Stimulated activated CD8-positive, alpha-beta memory T cell treated with anti-CD3 and anti-CD28 coated beads, Interleukin-4, amount 100 ng/mL, for 1 hour (primary cell): ENCODE results near the gene CALN1.

Source experiments
- DNase-seq, 2 donors: peaks; one replicate each; pipeline ENCODE4 v3.0.0-alpha.2; 2020; ENCODE audit warnings: low read depth in 2 of 2, low spot score in 1 of 2

CALN1 gene

DNA sequence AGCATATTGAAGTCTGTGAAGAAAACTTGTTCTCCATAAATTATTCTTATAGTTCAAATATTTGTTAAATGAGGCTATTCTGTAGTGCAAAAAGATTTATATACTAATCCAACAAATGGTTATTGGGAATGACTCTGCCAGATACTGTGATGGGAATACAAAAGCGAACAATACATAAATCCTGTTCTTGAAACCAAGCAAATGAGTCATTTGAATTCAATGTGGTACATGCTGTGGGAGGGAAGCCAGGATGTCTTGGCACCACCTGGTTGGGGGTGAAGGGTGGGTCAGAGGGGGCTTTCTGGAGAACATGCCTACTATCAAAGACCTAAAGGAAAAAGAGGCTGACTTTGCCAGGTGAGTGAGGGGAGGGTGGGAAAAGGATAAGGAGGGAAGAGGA is 594.2 kb downstream of the CALN1 start:
- no peak for DNase-seq

GRCh38 chr7:71808115-71808514 is 604.0 kb downstream of the CALN1 start:
- DNase-seq: no peak

- DNase-seq: no peak
Observed at GRCh38 chr7:71804256-71804655, 607.9 kb downstream of the CALN1 start.

GRCh38 chr7:71801976-71802375 is 610.2 kb downstream of the CALN1 start:
- no peak for DNase-seq

- DNase-seq: no peak
Observed at GRCh38 chr7:71800321-71800720, 611.8 kb downstream of the CALN1 start.

DNA sequence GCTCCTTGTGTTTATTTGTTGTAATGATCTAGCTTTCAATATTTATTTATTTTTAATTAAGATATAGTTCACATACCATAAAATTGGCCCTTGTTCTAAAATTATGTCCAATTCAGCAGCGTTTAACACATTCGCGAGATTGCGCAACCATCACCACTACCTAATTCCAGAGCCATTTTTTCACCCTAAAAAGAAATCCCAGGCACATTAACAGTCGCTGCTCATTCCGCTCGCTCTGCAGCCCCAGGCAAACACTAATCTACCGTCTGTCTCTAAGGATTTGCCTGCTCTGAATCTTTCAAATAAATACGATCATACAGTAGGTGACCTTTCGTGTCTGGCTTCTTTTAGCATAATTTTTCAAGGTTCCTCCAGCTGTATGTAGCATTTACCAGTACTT is 616.7 kb downstream of the CALN1 start:
- no peak for DNase-seq

- DNase-seq: no peak
Observed at GRCh38 chr7:71793251-71793650, 618.9 kb downstream of the CALN1 start.

DNA sequence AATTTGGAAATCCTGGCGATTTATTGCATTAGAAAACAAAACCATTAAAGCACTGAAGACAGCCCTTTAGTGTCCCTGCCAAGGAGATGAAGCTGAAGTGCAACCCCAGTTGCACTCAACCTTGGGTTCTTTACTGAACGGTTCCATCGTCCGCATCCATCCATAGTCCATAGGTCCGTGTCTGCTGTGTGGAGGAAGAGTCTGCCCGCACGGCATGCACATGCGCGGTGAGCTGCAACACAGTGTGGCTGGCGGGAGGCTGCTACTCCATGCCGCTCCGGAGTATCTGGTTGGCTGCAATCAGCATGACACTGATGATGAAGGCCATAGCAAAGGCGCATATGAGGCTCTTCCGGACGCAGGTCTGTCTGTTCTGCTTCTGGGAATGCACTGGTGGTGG is 624.6 kb downstream of the CALN1 start:
- no peak for DNase-seq

- DNase-seq: no peak
Observed at GRCh38 chr7:71785216-71785615, 626.9 kb downstream of the CALN1 start.

DNA sequence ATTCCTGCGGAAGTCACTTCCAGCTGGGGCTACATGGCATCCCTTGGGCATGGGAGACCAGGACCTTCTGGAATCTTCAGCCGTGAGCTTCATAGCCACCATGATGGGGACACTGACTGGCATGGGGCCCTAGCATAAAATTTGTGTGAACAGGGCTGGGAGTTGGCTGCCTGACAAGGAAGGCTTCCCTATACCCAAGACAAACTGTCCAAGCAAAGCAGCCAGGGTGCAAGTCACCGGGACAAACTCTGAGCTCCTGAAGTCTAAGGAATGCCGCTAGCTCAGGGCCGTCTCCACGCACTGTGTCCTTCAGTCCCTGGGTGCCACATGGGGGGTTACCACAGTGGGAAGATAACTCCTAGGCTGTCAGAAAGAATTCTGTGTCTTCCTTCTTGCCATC is 627.4 kb downstream of the CALN1 start:
- no peak for DNase-seq

GRCh38 chr7:71784180-71784579 is 628.0 kb downstream of the CALN1 start:
- DNase-seq: no peak

GRCh38 chr7:71783779-71784178 is 628.4 kb downstream of the CALN1 start:
- no peak for DNase-seq

DNA sequence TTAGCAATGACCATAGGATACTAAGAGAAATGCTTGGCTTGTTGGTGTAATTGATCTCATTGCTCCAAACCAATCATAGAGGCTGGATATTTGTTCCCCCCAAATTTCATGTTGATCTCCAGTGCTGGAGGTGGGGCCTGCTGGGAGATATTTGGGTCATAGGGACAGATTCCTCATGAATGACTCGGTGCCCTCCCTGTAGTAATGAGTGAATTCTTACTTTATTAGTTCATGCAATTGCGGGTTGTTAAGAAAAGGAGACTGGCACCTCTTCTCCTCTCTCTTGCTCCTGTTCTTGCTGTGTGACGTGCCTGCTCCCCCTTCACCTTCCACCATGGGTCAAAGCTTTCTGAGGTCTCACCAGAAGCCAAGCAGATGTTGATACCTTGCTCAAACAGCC is 630.1 kb downstream of the CALN1 start:
- DNase-seq: no peak

DNA sequence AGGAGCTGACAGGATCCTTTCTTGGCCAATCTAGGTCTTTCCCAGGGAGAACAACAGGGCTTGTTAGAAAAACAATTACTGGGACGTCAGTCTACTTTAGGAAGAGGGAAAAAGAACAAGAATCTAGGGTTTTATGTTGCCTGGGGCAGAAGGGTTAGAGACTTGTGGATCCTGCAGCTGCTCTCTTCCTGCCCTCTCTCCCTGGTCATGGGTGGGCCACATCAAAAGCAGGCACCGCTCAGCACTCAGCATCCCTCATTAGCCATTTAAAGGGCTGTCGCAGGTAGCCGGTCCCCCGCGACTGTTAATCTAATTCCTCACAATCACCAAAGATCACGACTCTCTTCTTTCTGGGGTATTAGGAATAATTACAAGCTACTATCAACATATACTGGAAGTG is 631.9 kb downstream of the CALN1 start:
- DNase-seq: no peak

- DNase-seq: no peak
Observed at GRCh38 chr7:71777278-71777677, 634.9 kb downstream of the CALN1 start.

GRCh38 chr7:71776726-71777125 is 635.4 kb downstream of the CALN1 start:
- DNase-seq: no peak

DNA sequence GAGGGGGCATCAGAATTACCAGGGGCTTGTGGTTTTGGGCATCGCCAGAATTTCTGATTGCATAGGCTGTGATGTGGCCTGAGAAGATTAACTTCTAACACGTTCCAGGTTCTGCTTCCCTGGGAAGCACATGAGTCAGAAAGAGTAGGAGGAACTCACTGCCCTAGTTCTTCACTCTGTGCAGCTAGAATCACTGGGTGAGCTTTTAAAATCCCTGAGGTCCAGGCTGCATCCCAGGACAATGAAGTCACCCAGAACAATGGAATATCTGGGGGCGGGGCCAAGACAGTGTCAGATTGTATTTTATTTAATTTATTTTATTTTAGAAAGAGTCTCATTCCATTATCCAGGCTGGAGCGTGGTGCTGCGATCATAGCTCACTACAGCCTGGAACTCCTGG is 636.5 kb downstream of the CALN1 start:
- DNase-seq: no peak

DNA sequence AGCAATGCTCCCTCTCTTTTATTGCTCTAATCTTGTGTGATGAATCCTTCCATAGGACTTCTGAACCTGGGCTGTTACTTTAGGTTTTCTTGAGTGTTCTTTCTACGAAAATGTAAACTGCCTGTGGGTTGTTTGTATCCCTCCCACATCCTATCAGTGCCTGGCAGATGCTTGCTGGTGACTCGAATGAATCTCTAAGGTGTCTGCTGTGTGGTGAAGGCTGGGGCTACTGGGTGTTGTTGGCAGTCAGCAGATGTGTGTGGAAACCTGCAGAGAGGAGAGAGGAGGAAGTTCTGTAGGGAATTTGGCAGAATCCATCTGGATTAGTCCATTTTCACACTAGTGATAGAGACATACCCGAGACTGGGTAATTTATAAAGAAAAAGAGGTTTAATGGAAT is 639.4 kb downstream of the CALN1 start:
- no peak for DNase-seq

DNA sequence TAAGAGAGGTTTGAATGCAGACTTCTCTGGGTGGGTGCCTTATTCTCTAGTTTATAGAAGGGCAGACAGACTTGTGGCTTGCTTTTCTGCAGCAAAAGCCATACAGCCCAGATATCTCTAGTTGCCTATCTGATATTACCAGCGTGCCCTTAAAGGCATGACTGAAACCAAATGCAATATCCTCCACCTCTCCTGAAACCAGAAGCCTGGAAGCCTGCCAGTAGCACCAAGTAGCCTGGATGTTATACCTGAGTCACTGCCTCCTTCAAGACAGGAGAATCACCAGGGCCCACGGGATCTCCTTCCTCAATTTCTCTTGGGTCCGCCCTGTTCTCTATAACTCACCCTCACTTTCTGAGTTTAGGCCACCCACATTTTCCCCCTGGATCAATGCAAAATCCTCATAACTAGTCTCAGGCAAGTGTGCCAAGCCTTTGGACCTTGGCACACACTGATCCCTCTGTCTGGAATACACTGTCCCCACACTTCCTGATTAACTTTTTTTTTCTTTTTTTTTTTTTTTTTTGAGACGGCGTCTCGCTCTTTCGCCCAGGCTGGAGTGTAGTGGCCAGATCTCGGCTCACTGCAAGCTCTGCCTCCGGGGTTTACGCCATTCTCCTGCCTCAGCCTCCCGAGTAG is 641.8 kb downstream of the CALN1 start:
- DNase-seq: no peak

GRCh38 chr7:71769326-71769725 is 642.8 kb downstream of the CALN1 start:
- no peak for DNase-seq

DNA sequence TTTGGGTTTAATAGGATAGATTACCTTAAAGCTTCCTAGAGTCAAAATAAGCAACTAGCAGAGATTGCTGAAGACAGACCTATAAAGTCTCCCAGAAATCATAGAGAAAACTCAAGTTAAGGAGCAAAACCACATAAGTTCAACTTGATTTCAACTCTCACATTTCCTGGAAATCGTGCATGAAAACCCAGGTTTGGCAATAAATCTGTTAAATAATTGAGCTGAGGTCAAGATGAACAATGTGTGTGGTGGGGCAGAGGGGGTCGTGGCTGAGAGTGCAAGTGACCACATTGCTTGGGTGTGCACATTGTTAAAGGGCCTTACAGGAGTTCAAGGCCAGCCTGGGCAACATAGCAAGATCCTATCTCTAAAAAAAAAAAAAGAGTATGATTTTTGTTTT is 643.7 kb downstream of the CALN1 start:
- DNase-seq: no peak

DNA sequence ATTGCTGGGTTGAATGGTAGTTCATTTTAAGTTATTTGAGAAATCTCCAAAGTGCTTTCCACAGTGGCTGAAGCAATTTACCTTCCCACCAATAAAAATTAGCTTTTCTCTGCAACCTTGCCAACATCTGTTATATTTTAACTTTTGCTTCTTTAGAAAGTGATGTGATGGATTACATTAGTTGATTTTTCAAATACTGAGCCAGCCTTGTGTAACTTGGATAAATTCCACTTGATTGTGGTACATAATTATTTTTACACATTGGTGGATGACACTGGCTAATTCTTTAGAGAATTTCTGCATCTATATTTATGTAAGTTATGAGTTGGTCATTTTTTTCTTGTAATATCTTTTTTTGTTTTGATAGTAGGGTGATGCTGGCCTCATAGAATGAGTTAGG is 646.1 kb downstream of the CALN1 start:
- no peak for DNase-seq

- no peak for DNase-seq
Observed at GRCh38 chr7:71761336-71761735, 650.8 kb downstream of the CALN1 start.

DNA sequence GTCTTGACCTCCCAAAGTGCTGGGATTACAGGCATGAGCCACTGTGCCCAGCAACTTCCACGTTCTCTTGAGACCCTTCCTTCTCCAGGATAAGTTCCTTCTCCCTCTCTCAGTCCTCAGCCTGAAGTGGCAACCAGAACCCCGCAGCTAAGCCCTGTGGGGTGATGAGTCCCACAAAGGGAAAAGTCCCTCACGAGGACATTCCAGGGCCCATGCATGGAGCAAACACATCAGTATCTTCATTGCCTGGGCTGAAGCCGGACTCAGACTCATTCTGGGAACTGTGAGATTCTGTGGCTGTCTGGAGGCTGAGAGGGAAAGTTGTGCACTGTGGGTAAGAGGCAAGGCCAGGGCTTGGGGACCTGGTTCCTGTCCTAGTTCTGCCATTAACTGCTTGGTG is 657.3 kb downstream of the CALN1 start:
- no peak for DNase-seq
